GM21528 (cell line): ENCODE data around the gene AAMP.

Experiments used
- ATAC-seq: cut with Tn5 transposase; IDR thresholded peaks from one replicate; pipeline ENCODE4 v1.9.1; 2021; ENCODE audit warnings: mild to moderate bottlenecking, moderate library complexity; ENCODE audit not compliant: unreplicated experiment, low FRiP score

AAMP gene

GRCh38 chr2:218261423-218262236, 8.3 kb downstream of the AAMP start:
- no peak for ATAC-seq

DNA sequence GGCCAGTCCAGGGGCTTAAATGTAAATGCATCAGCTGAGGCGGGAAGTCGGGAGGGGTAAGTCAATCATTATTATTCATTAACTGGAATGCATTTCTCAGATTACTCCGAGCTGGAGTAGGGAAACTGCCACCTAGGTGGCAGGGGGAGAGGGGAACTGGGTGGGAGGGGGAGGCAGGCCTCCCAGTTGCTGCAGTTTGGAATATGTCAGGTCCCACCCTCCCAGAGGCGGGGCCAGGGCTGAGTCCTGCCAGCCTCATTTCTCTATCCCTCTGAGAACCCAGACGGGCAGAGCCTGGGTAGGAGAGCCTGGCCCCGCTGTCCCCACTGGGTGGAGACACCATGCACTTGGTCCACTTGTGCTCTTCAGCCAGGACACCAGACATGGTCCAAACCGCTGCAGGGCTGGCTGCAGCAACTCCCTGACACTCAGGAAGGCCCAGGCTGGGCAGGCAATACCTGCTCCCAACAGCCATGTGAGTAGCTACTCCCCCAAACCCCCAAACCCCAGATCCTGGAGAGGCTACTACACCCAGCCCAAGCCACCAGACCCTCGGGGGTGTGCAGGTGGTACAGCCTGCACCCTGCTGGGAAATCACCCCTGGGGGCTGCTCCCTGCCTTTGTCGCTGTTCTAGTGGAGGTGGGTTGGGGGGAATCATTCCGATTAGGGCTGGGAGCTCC, 9.1 kb downstream of the AAMP start, which contains the start of gene GPBAR1:
GPBAR1 (plus strand) TSS at position 274 of the 681 bp plus-strand sequence. CDS start 1,710 bp downstream, outside the sequence.
- no peak for ATAC-seq

DNA sequence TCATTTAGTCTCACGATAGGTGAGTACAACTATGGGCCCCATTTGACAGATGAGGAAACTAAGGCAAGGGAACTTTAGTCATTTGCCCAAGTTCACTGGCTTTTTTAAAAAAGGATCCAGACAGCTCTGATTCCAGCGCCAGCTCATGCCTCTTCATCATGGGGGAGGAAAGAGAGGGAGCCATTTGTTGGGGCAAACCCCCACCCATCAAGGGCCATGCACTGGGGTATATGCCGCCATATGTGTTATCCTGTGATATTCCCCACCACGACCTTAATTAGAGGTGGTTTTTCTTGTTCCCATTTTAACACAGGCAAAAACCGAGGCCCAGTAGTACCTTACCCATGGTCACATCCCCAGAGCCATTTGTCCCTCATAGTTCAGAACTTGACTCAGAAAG, 9.8 kb downstream of the AAMP start:
- ATAC-seq, result no peak

DNA sequence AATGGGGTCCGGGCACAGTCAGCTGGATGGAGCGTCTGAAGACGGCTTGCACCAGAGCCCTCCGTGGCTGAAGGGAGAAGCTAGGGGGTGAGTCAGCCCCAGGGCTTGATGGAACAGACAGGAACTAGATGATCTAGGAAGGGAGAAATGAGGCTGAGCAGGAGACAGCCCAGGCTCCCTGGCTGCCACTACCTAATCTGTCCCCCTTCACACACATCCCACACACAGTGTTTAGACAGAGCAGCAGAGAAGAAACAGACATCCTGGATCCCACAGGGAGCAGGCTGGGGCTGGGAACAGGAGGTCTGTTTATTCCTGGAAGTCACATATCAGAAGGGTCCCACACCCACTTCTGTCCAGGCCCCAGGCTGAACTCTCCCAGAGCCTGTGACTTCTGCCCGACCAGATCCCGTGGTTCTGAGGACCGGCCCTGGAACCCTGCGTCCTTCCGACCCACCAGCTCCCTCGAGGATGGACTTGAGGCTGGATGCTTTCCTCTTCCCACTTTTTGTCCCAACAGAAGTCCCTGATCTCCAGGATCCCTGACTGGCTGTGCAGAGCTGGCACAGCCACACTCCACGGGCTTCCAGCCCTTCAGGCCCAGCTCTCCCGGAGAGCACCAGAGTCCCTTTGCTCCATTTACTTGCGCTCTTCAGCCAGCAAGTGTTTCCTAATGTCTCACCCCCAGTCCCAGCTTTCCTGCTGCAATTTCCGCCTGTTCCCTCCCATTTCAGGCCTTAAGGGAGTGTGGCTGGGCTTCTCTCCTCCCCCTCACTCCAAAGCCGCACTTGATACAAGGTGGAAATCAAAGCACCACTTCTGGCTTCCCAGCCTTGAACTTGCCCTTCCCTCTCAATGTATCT, 10.6 kb downstream of the AAMP start:
- ATAC-seq, result no peak

DNA sequence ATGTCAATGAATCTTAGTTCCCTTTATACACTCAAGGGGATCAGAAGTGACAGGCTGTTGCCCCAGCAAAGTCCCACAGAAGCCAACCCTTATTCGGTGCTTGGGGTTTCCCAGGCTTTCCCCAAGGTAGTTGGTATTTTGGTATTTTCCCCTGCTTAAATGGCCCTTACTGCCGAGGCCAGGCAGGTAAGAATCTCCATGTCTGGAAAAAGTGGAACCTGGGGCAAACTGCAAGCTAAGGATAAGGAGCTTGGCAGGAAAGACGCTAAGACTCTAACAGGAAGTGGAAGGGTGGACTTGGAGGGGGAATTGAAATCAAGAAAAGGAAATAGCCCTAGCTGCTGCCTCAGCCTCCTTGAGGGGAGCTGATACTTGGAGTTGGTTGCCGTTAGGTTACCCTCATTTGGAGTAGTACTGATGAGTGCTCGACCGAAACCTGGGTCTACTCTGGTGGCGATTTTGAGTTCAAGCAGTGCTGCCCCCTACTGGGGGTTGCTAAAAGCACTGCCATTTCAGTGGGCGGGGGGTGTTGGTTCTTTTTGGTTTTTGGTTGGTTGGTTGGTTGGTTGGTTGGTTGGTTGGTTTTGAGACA, 12.5 kb downstream of the AAMP start:
- ATAC-seq, result peak; percentile 83

- ATAC-seq, result no peak
These were observed 13.2 kb downstream of the AAMP start for GRCh38 chr2:218256612-218257350.

- no peak for ATAC-seq
These were observed 14.5 kb downstream of the AAMP start for GRCh38 chr2:218255446-218255845.

- no peak for ATAC-seq
These were observed 16.7 kb downstream of the AAMP start for GRCh38 chr2:218253232-218253625.

DNA sequence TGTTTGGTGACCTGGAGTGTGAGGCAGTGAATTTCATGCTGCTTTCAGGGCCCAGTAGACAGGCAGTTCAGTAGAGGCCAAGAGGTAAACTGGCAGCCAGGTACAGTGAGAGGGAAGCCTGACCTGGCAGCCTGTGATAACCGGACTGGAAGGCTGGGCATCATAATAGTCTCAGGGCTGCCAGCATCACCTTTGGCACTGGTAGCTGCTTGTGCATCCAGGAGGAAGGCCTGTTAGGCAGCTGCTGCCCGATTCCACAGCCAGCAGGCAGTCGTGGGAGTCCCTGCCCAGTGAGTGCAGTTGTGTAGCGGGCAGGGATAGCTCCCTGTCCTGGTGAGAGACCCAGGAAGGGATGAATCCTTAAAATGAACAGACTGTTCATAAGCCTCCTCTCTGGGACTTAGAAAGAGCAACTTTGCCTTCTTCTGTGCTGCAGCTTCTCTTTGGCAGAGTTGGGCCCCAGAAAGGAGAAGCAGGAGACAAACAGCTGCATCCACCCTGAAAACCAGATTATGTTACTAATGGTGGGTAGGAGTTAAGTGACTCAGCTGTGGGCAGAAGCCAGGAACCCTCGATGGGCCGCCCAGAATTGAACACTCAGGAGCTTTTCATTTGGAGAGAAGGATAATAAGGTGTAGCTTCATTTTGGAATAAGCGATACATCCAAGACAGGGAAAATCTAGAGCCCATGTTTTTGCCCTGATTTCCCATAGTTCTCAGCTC, 17.3 kb downstream of the AAMP start:
- no peak for ATAC-seq

DNA sequence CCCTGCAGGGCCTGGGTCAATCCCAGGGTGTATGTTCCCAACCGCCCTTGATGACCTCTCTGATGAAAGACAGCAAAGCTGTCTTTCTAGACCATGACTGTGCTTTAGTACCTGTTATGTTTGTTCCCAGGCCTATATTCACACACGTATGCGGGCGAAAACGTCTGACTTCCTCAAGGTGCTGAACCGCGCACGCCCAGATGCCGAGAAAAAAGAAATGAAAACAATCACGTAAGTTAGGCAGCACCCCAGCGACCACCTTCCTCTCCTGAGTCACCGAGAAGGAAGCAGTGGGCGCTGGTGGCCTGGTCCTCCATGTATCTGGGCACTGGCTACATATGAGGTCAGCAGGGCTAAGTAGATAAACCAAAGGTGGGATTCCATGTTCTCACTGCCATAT, 20.2 kb downstream of the AAMP start:
- no peak for ATAC-seq

- no peak for ATAC-seq
These were observed 24.7 kb downstream of the AAMP start for GRCh38 chr2:218245214-218245613.

GRCh38 chr2:218244665-218245064, 25.3 kb downstream of the AAMP start:
- no peak for ATAC-seq

- no peak for ATAC-seq
These were observed 25.7 kb downstream of the AAMP start for GRCh38 chr2:218244204-218244603.

GRCh38 chr2:218238887-218239286, 31.1 kb downstream of the AAMP start:
- ATAC-seq, result no peak

GRCh38 chr2:218236829-218237228, 33.1 kb downstream of the AAMP start:
- no peak for ATAC-seq

- ATAC-seq, result no peak
These were observed 34.9 kb downstream of the AAMP start for GRCh38 chr2:218235017-218235416.

DNA sequence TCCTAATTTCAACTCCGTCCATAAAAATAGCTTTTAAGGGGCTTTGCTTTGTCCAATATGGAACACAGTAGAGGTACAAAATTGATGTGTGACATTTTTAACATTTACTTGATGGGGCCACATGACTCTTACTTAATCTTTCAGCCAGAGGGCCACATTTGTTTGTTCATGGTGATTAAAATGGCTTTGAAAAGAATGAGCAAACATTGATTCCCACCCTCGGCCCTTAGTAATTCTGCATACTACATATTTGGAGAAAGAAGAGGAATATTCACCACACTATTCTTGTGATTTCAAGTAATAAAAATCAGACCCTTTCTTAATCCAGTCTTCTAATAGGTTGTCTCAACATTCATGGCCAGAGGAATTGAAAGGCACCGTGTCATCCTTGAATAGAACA, 35.4 kb downstream of the AAMP start:
- ATAC-seq, result no peak

GRCh38 chr2:218233543-218233942, 36.4 kb downstream of the AAMP start:
- no peak for ATAC-seq

DNA sequence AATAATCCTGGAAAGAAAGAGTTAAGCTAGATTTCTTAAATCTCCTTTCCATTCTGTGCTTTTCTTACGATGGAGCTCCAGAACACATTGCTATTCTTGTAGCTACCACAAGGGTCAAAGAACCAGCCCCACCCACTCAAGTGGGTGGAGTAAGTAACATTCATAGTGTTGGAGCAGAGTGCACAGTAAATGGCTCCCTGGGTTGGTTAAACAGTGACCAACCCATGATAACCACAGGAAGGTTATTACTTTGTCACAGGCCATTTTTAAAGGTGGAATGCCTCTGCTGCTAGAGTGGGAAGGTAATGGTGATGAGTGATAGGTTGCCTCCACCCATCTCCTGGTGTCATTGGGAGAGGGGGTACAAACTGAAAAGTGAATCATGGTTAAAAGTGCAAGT, 39.1 kb downstream of the AAMP start:
- ATAC-seq, result no peak
